ENCODE data around the gene TRIM69.
A peak's percentile ranks its signal among the peaks of the same experiment; 100 is the strongest.
"Not testable (repeated sequence)": the region's sequence is repeated elsewhere in the genome, so short reads cannot be mapped to it uniquely, and the experiment has no call there.

Gene TRIM69

GRCh38 chr15:44716983-44717602 lies 19.2 kb upstream of the TRIM69 start:
- no peak for DNase-seq (ENCODE audit: low read depth)

DNA sequence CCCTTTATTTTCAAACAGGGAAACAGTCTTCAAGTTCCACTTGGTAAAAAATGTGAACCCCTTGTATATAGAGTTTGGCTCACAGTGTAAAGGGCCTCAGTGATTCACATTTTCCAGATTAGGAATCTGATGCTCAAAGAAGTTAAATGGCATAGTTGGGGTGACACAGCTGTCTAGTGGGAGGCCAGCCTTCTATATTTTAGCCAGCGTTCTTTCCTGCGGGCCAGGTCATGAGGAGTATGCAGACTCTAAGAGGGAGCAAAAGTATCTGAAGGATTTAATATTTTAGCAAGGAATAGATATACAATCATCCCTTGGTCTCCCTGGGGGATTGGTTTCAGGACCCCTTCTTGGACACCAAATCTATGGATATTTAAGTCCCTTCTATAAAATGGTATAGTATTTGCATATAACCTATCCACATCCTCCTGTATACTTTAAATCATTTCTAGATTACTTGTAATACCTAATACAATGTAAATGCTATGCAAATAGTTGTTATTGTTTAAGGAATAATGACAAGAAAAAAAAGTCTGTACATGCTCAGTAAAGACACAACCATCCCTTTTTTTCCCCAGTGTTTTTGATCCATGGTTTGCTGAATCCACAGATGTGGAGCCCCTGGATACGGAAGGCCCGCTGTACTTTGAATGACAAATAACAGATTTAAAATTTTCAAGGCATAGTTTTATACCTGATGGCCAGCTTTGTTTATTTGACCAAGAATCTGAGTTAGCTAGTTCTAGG lies 18.0 kb upstream of the TRIM69 start:
- no peak for DNase-seq (ENCODE audit: low read depth)

DNA sequence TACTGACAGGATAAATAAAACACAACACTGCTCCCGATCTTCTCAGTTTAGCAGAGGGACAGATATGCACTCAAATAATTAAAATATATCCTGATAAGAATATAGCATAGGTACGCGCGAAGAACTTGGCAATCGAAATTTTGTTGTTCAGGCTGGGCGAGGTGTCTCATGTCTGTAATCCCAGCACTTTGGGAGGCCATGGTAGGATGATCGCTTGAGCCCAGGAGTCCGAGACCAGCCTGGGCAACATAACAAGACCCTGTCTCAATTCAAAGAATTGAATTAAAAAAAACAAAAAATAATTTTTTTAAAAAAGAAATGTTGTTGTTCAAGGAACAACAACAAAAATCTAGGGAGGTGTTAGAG lies 17.4 kb upstream of the TRIM69 start:
- DNase-seq (ENCODE audit: low read depth), result no peak

- DNase-seq (ENCODE audit: low read depth), result no peak
Observed at GRCh38 chr15:44719293-44719999, 16.9 kb upstream of the TRIM69 start.

DNA sequence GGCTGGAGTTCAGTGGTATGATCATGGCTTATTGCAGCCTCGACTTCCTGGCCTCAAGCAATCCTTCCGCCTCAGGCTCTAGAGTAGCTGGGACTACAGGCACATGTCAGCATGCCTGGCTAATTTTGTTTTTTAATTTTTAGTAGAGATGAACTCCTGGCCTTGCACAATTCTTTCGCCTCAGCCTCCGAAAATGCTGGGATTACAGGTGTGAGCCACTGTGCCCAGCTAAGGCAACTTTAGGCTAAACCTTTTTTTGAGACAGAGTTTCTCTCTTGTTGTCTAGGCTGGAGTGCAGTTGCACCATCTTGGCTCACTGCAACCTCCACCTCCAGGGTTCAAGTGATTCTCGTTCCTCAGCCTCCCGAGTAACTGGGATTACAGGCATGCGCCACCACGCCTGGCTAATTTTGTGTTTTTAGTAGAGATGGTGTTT lies 16.3 kb upstream of the TRIM69 start:
- not testable (repeated sequence) for DNase-seq (ENCODE audit: low read depth)

DNA sequence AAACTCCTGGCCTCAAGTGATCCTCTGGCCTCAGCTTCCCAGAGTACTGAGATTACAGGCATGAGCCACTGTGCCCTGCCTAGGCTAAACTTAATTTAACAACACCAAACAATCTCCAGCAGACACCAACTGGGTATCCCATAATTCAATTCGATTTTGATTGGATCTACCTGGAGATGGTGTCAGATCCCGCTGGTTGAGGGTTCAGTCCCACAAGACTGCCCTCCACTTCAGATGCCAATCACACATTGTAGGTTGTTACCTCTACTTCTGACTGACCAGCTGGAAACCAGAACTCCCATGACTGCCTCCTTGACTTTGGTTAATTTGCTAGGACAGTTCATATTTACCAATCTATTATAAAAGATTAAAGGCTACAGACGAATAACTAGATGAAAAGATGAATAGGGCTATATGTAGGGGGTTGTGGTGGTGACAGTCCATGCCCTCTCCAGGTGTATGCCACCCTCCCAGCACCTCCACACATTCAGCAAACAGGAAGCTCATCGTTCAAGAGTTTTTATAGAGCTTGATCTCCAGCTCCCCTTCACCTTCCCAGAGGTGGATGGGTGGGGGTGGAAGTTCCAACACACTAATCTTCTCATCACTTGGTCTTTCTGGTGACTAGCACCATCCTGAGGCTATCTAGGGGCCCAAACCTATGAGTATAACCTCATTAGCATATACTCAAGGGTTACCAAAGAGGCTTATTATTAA lies 15.7 kb upstream of the TRIM69 start:
- DNase-seq (ENCODE audit: low read depth), result no peak

GRCh38 chr15:44722011-44722410 lies 14.3 kb upstream of the TRIM69 start:
- DNase-seq (ENCODE audit: low read depth), result no peak

DNA sequence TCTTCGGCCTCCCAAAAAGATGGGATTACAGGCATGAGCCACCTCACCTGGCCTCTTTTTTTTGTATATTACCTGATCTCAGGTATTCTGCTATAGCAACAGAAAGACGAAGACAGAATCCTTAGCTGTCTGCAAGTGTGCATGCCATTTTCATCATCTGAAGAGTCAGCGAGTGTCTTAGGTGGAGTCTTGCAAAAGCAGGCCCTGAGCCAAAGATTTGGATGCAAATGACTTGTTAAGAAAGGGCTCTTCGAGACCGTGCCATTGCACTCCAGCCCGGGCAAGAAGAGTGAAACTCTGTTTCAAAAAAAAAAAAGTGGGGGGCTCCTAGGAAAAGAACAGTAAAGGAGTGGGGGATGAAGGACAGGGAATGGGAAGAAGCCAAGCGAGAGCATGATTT lies 10.2 kb upstream of the TRIM69 start:
- no peak for DNase-seq (ENCODE audit: low read depth)

DNA sequence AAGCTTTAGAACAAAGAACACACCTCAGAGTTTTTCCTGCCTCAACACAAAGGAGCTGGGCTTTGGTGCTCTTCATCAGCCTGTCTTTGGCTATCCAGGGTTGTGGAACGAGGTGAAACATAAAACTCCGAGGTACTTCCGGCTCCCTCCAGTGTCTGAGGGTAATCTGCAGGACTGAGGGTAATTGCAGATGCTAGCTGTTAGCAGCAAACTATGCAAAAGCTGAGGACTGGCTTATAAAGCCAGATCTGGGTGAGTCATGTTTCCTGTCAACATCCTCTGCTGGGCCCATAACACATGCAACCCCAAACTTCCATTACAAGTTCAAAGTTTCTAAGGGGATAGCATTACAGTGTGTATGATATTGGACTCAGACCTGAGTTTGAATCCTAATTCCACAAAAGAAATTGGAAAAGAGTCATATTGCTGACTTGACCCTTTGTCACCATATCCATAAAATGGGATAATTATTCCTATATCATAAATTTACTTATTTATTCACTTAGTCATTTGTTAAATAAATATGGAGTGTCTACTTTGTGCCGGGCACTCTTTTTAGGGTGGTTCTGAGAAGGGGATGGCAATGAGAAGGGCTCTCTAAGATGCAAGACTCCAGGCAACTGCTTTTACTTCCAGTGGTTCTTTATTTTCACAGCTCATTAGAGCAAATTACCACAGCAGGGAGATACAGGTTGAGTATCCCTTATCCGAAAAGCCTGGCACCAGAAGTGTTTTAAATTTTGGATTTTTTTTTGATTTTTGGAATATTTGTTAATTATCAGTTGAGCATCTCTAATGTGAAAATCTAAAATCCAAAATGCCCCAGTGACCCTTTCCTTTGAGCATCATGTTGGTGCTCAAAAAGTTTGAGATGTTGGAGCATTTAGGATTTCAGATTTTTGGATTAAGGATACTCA lies 9.5 kb upstream of the TRIM69 start:
- peak; percentile 48 for DNase-seq (ENCODE audit: low read depth)

- no peak for DNase-seq (ENCODE audit: low read depth)
Observed at GRCh38 chr15:44727485-44728231, 8.7 kb upstream of the TRIM69 start.

GRCh38 chr15:44728232-44728575 lies 8.1 kb upstream of the TRIM69 start:
- not testable (repeated sequence) for DNase-seq (ENCODE audit: low read depth)

DNA sequence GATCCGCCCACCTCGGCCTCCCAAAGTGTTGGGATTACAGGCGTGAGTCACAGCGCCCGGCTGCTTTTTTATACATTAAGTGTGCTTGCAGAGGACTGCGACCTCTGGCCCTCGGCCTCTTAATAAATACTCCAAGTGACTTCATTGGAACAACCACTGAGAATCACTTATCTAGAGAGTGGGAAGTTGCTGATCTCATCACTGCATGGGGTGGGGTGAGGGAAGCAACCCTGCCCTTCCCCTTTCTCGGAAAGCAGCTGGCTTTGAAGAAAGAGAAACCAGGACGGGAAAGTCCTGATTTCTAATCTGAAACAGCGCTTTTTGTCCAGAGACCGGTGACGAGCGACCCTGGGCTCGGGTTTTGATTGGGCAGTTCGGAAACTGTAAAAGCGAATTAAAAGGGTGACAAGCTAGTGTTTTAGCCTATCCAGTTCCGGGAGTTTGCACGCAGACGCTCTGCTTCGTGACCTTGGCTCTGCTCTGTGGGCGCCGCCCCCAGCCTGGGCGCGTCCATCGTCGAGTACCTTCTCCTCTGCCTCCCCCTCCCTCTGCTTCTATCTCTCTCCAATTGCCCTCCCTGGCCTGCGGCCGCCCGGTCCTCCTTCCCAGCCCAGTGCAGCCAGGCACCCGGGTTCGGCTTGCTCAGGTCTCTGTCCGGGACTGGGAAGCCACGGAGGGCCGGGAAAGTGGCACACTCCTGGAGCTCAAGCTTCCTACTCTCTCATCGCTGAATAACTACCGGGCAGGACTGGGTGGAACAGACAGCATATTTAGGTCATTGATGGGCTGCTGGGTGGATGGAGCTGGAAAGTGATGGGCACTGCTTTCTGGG lies 7.5 kb upstream of the TRIM69 start:
- DNase-seq (ENCODE audit: low read depth), result peak; percentile 86

GRCh38 chr15:44729408-44730127 lies 6.8 kb upstream of the TRIM69 start:
- DNase-seq (ENCODE audit: low read depth), result no peak

DNA sequence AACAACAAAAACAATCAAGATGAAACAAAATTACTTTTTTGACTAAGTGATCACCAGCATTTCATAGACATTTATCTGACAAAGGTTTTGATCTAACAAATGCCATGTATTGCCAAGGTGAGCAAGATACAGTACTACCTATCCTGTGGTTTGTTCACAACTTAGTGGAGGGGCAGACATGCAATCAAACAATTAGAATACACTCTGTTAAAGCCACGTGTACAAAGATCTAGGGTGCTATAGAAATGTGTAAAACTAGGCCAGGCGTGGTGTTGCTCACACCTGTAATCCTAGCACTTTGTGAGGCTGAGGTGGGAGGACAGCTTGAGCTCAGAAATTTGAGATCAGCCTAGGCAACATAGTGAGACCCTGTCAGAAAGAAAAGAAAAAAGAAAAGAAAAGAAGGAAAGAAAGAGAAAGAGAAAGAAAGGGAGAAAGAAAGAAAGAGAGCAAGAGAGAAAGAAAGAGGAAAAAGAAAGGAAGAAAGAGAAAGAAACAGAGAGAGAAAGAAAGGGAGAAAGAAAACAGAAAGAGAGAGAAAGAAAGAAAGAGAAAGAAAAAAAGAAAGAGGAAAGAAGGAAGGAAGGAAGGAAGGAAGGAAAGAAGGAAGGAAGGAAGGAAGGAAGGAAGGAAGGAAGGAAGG lies 1.4 kb upstream of the TRIM69 start:
- no peak for DNase-seq (ENCODE audit: low read depth)

GRCh38 chr15:44735482-44736180 lies 697 bp upstream of the TRIM69 start:
- no peak for DNase-seq (ENCODE audit: low read depth)

- no peak for DNase-seq (ENCODE audit: low read depth)
Observed at GRCh38 chr15:44738340-44738984, 2.1 kb downstream of the TRIM69 start.

GRCh38 chr15:44739222-44739847 lies 3.0 kb downstream of the TRIM69 start:
- DNase-seq (ENCODE audit: low read depth), result not testable (repeated sequence)
